ENCODE results near the gene OCEL1. TPM values are rescaled to one million over a fixed set of nuclear protein-coding genes. Genes with fewer than 3 reads are reported as not detected.

The OCEL1 gene
- total and polyA plus RNA-seq, 2 of the 13 experiments (the other 11 are each of a cell fraction or from before 2014, with no cell fraction given), result 10.6 to 17.2 TPM

DNA sequence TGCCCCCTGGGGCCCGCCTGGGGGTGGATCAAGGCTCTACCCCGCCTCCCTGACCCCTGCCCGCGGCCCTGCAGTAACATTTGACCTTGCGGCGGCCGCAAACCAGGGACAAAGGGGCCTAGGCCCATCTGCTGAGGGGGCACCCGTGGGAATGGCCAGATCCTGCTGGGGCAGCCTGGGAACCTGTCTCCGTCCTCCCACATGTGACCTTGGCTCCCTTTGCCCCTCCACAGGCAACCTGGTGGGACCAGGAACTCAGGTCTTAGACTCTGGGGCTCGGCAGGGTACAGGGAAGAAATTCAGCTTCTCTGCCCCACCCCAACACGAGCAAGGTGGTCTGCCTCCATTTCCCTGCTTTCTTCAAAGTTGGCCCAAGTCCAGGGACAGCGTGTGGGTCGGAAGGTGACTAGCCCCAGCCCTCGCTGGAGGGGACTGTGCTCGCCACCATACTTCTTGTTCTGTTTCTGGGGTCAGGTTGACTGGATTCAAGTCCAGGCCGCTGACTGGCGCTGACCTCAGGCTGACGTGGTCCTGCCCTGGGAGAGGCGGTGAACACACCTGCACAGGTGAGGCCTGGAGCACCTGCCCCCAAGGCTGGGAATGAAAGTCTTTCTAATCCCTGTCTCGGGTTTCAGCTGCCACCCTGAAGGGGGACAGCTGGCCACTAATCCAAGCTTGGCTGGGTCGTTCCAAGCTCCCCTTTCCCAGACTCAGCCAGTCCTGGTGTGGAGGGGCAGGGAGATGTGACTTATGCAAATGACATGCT is 22.2 kb downstream of the OCEL1 start (continued):
- TF ChIP-seq REST (IDR thresholded peaks at IDR 0.05; ENCODE audit: borderline replicate concordance in 1 of 2, low read depth in 1 of 2, low read length in 2 of 2) (peak in 1 of 2 experiments; percentile 68; a peak in 2 of 4 replicates), ZNF576 (CRISPR knock-in tag; IDR thresholded peaks at IDR 0.05) (0 out of 2 replicates have a peak, but pooled peaks have one; percentile 69), ARNT2 (CRISPR knock-in tag; IDR thresholded peaks at IDR 0.05; ENCODE audit: low read depth) (peak; percentile 77), GLMP (CRISPR knock-in tag; IDR thresholded peaks at IDR 0.05; ENCODE audit: borderline replicate concordance) (no peak), KDM2A (CRISPR knock-in tag; IDR thresholded peaks at IDR 0.05; ENCODE audit: borderline replicate concordance, low read depth) (peak; percentile 78), TAF1 (CRISPR knock-in tag; IDR thresholded peaks at IDR 0.05) (peak; percentile 28; the same call in 1 of the 2 replicates), ZBTB7B (CRISPR knock-in tag; IDR thresholded peaks at IDR 0.05) (peak; percentile 100), AKAP8 (CRISPR knock-in tag; IDR thresholded peaks at IDR 0.05) (peak; percentile 85), NR2F1 (CRISPR knock-in tag; IDR thresholded peaks at IDR 0.05) (peak; percentile 100), REXO4 (CRISPR knock-in tag; IDR thresholded peaks at IDR 0.05; ENCODE audit: borderline replicate concordance) (no peak), ZNF646 (CRISPR knock-in tag; IDR thresholded peaks at IDR 0.05) (0 out of 2 replicates have a peak, but pooled peaks have one; percentile 54), ZNF562 (CRISPR knock-in tag; IDR thresholded peaks at IDR 0.05; ENCODE audit: borderline replicate concordance) (no peak), ZBTB38 (CRISPR knock-in tag; IDR thresholded peaks at IDR 0.05) (no peak), ZNF224 (CRISPR knock-in tag; IDR thresholded peaks at IDR 0.05) (peak; percentile 55; the same call in 1 of the 2 replicates), MTA3 (CRISPR knock-in tag; IDR thresholded peaks at IDR 0.05) (no peak), TCF7 (IDR thresholded peaks at IDR 0.05; ENCODE audit: low read depth) (peak; percentile 91), MIXL1 (CRISPR knock-in tag; IDR thresholded peaks at IDR 0.05) (peak; percentile 56; the same call in 1 of the 2 replicates)

All from HepG2 (cell line).